ENCODE measurements around the gene GTF2H2C.
"Not testable (repeated sequence)": the region's sequence is repeated elsewhere in the genome, so short reads cannot be mapped to it uniquely, and the experiment has no call there.

GTF2H2C gene

GRCh38 chr5:69568072-69568471 lies 8.1 kb downstream of the GTF2H2C start:
- not testable (repeated sequence) for DNase-seq

- DNase-seq = not testable (repeated sequence)
These were observed 23.4 kb downstream of the GTF2H2C start for GRCh38 chr5:69583356-69583755.

- DNase-seq = not testable (repeated sequence)
These were observed 36.3 kb downstream of the GTF2H2C start for GRCh38 chr5:69596114-69596840.

GRCh38 chr5:69601947-69602346 lies 42.0 kb downstream of the GTF2H2C start:
- DNase-seq = not testable (repeated sequence)

- DNase-seq = not testable (repeated sequence)
These were observed 46.8 kb downstream of the GTF2H2C start for GRCh38 chr5:69606839-69607238.

- not testable (repeated sequence) for DNase-seq
These were observed 47.8 kb downstream of the GTF2H2C start for GRCh38 chr5:69607750-69608149.

- not testable (repeated sequence) for DNase-seq
These were observed 49.0 kb downstream of the GTF2H2C start for GRCh38 chr5:69608861-69609496.

GRCh38 chr5:69614843-69615242 lies 54.9 kb downstream of the GTF2H2C start:
- not testable (repeated sequence) for DNase-seq

- not testable (repeated sequence) for DNase-seq
These were observed 71.9 kb downstream of the GTF2H2C start for GRCh38 chr5:69631879-69632278.

All from activated CD4-positive, CD25-positive, alpha-beta regulatory T cell treated with anti-CD3 and anti-CD28 coated beads, Interleukin-2, amount 50 U/mL, for 72 hours (primary cell).